Cardiac muscle cell (in vitro differentiated cells and primary cell): ENCODE data around the gene ING3. TPM values are rescaled to one million over a fixed set of nuclear protein-coding genes. Genes with fewer than 3 reads are reported as not detected.
"Not testable (repeated sequence)": the region's sequence is repeated elsewhere in the genome, so short reads cannot be mapped to it uniquely, and the experiment has no call there.

Experiments used
- DNase-seq, 2 donors: peaks; one replicate each; pipeline versions ENCODE4 v3.0.0 to v3.0.0-alpha.2; 2010 to 2017; ENCODE audit warnings: low read depth in 1 of 2, low spot score in 1 of 2
- H3K27ac ChIP-seq: fragments of 200-600 bp; sonication (generic); 2 replicates; pipeline ENCODE4 v1.5.1; 2016
- H3K27me3 ChIP-seq: fragments of 200-600 bp; sonication (generic); 2 replicates; pipeline ENCODE4 v1.6.0; 2016; ENCODE audit warnings: control low read depth
- H3K36me3 ChIP-seq: fragments of 200-600 bp; sonication (generic); 2 replicates; pipeline ENCODE4 v1.5.1; 2016; ENCODE audit warnings: control low read depth
- H3K4me1 ChIP-seq: fragments of 200-600 bp; sonication (generic); 2 replicates; pipeline ENCODE4 v1.8.1; 2017; ENCODE audit warnings: low read depth, mild to moderate bottlenecking, mixed run types
- H3K4me3 ChIP-seq: fragments of 200-600 bp; sonication (generic); 2 replicates; pipeline ENCODE4 v1.5.1; 2016; ENCODE audit warnings: mild to moderate bottlenecking
- H3K9me3 ChIP-seq: fragments of 200-600 bp; sonication (generic); 2 replicates; pipeline ENCODE4 v1.5.1; 2017; ENCODE audit warnings: low read depth, mild to moderate bottlenecking, control low read depth
- CTCF ChIP-seq: IDR thresholded peaks from 2 replicates; pipeline ENCODE4 v1.5.1; 2012; ENCODE audit warnings: low read depth, mild to moderate bottlenecking, low read length
- polyA plus RNA-seq: library from polyadenylated mRNA; unstranded; fragments of >200 nt; fragmentation: Nextera tagmentation; extraction: Ambion mirVana; gene quantifications from 2 replicates; pipeline ENCODE4 v1.2.1, GENCODE V29; 2016
- total RNA-seq: library from RNA; depleted of rRNA; stranded (reverse); fragments of >200 nt; gene quantifications from 2 replicates; pipeline ENCODE4 v1.2.3, GENCODE V29; 2016

The ING3 gene
- total and polyA plus RNA-seq, 2 experiments from 2014 or later = 10.7 to 18.4 TPM

- no peak overlapping the region for H3K4me3 ChIP-seq
- H3K36me3 ChIP-seq = no peaks in the 10 kb centered on the region
- no peak overlapping the region for H3K27ac ChIP-seq
- H3K9me3 ChIP-seq = no peaks in the 10 kb centered on the region
- no peaks in the 10 kb centered on the region for H3K27me3 ChIP-seq
- DNase-seq = peak in 1 of 2 donors; percentile 68
- no peak for TF ChIP-seq CTCF
- no peaks in the 10 kb centered on the region for H3K4me1 ChIP-seq
Observed at GRCh38 chr7:121000081-121000983, 49.8 kb downstream of the ING3 start.

DNA sequence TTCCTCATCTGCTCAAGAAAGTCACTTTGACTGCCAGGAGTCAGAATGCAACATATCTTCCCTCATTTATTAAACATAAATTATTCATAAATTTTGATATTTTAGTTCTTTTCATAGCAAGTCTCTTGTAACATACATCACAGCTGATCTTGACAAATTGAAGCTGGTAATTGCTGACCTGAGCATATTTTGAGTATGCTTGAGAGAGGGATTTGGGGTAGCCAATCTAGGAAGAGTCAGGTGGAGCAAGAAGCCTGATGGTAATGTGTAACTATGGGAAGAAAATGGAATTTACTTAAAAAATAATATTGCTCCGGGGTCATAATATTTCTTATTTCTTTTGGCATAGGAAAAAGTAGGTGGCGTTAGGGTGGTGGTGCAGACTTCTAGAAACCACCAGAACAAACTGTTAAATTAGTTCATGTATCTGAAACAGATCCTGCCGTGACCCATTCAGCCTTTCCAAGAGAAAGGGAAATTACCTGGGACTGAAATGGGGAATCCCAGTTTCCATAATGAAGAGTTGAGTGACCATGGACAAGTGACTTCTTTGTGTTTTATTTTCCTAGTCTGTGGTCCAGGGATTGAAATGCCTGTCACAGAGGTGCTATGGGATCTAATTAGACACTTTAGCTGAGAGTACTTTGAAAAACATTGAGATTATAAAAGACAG is 50.8 kb downstream of the ING3 start:
- no peak for TF ChIP-seq CTCF
- no peaks in the 10 kb centered on the region for H3K4me1 ChIP-seq
- no peaks in the 10 kb centered on the region for H3K27me3 ChIP-seq
- H3K4me3 ChIP-seq = no peak overlapping the region
- H3K9me3 ChIP-seq = no peaks in the 10 kb centered on the region
- no peak for DNase-seq
- H3K27ac ChIP-seq = no peak overlapping the region
- H3K36me3 ChIP-seq = no peaks in the 10 kb centered on the region

DNA sequence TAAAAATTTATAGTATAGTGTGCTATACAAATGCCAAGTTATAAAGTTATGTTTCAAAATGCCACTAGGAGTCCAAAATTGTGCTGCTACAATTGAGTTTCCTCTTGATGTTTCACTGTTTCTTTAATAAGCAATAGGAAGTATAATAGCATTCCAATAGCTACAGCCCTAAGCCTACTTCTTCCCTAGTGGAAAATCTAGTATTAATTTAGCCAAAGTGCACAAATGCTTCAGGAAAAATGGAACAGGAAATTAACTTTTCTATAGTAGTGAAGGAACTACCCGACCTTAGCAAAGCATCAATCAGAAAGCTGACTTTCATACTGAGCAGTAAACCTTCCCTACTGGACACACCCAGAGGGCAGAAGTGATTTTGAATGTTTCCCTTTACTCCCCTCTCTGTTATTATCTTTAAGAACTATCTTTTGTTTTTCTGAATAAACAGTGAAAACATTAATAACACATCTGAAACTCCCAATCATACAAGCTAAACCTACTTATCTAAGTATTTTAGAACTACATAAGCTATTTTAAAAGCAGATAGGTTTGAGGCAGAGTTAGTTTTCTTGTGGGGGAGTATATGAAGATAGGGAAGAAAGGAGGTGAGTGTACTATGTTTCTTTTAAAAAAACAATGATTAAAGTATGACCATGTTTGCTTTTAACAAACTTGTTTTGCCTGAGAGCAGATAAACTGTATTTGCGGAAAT is 51.6 kb downstream of the ING3 start:
- TF ChIP-seq CTCF = no peak
- H3K36me3 ChIP-seq = no peaks in the 10 kb centered on the region
- H3K9me3 ChIP-seq = no peaks in the 10 kb centered on the region
- DNase-seq = no peak
- no peaks in the 10 kb centered on the region for H3K27me3 ChIP-seq
- no peaks in the 10 kb centered on the region for H3K4me1 ChIP-seq
- H3K27ac ChIP-seq = no peak overlapping the region
- H3K4me3 ChIP-seq = no peak overlapping the region

- Histone ChIP-seq H3K9me3 (no peaks in the 10 kb centered on the region), H3K27ac (no peak overlapping the region), H3K4me1 (no peaks in the 10 kb centered on the region), H3K27me3 (no peaks in the 10 kb centered on the region), H3K4me3 (no peak overlapping the region), H3K36me3 (no peaks in the 10 kb centered on the region)
- TF ChIP-seq CTCF = no peak
- DNase-seq = no peak
Observed at GRCh38 chr7:121002757-121003200, 52.2 kb downstream of the ING3 start.

DNA sequence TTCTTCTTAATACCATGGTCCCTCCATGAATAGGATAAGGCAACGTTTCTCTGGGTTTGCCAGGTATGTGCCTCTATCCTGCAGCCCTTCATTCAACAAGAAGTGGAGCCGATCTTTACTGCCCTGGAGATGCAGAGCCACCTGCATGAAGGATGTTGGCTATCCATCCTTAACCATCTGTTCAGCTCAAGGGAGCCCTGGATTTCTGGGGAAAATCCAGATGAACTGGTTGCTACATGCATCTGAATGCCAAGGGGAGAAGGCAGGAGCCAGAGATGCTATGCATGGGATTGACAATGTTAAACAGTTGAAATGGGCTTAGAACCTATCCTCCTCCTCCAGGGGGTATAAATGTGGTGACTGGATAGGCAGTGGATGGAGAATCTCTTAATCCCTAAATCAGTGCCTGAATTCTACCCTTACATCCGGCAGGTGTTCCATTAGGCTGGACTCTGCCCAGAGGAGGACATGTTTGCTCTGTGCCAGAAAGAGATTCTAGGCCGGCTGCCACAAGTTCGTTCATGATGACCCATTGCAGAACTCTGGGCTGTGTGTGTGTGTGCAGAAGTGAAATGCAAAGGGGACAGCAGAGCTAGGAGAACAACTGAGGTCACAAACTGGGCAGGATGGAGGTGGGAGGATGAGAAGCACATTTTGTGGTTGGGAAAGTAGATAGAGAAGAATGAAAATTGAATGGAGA is 53.6 kb downstream of the ING3 start:
- no peak for DNase-seq
- Histone ChIP-seq H3K27ac (no peak overlapping the region), H3K27me3 (no peaks in the 10 kb centered on the region), H3K9me3 (no peaks in the 10 kb centered on the region), H3K4me3 (no peak overlapping the region), H3K36me3 (no peaks in the 10 kb centered on the region), H3K4me1 (no peaks in the 10 kb centered on the region)
- no peak for TF ChIP-seq CTCF

DNA sequence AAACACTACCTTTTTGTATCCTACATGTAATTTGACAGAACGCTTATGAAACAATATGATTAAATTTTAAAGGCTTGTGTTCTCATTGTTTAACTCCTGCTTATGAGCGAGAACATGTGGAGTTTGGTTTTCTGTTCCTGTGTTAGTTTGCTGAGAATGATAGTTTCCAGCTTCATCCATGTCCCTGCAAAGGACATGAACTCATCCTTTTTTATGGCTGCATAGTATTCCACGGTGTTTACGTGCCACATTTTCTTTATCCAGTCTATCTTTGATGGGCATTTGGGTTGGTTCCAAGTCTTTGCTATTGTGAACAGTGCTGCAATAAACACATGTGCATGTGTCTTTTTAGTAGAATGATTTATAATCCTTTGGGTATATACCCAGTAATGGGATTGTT is 54.5 kb downstream of the ING3 start:
- H3K9me3 ChIP-seq, H3K4me1 ChIP-seq, H3K27me3 ChIP-seq, H3K27ac ChIP-seq, H3K4me3 ChIP-seq, DNase-seq, H3K36me3 ChIP-seq: not testable (repeated sequence)
